ENCODE data around the gene DCDC1. TPM values are rescaled to one million over a fixed set of nuclear protein-coding genes. Genes with fewer than 3 reads are reported as not detected.

Gene DCDC1
- total RNA-seq, 1 experiment from 2014 or later = 0.22 TPM

GRCh38 chr11:31351168-31351567 lies 18.4 kb downstream of the DCDC1 start (continued):
- no peak for TF ChIP-seq ZNF121 (CRISPR knock-in tag; IDR thresholded peaks at IDR 0.05)
- no peak for TF ChIP-seq KAT7 (CRISPR knock-in tag; IDR thresholded peaks at IDR 0.05; ENCODE audit: borderline replicate concordance)
- no peak for TF ChIP-seq HMGXB4 (CRISPR knock-in tag; IDR thresholded peaks at IDR 0.05)
- no peak for TF ChIP-seq ZNF232 (CRISPR knock-in tag; IDR thresholded peaks at IDR 0.05)
- no peak for TF ChIP-seq ZNF219 (CRISPR knock-in tag; IDR thresholded peaks at IDR 0.05; ENCODE audit: borderline replicate concordance)
- TF ChIP-seq PRDM15 (CRISPR knock-in tag; IDR thresholded peaks at IDR 0.05) = no peak

- Mint-ChIP-seq H3K27me3 (ENCODE audit: low read depth) (no peaks in the 10 kb centered on the region), H3K27ac (no peak overlapping the region), H3K4me3 (no peak overlapping the region), H3K36me3 (peaks cover 2% of the 10 kb centered on the region; the same call in 1 of the 2 replicates), H3K9me3 (peaks cover 3% of the 10 kb centered on the region), H3K4me1 (peaks cover 4% of the 10 kb centered on the region)
- DNase-seq (ENCODE audit: low spot score) (peak; percentile 26), ATAC-seq (peak; percentile 78)
- TF ChIP-seq ZNF512 (CRISPR knock-in tag; IDR thresholded peaks at IDR 0.05; ENCODE audit: borderline replicate concordance) (no peak), ERG (CRISPR knock-in tag; IDR thresholded peaks at IDR 0.05) (no peak)
- TF ChIP-seq, protein P1, sequence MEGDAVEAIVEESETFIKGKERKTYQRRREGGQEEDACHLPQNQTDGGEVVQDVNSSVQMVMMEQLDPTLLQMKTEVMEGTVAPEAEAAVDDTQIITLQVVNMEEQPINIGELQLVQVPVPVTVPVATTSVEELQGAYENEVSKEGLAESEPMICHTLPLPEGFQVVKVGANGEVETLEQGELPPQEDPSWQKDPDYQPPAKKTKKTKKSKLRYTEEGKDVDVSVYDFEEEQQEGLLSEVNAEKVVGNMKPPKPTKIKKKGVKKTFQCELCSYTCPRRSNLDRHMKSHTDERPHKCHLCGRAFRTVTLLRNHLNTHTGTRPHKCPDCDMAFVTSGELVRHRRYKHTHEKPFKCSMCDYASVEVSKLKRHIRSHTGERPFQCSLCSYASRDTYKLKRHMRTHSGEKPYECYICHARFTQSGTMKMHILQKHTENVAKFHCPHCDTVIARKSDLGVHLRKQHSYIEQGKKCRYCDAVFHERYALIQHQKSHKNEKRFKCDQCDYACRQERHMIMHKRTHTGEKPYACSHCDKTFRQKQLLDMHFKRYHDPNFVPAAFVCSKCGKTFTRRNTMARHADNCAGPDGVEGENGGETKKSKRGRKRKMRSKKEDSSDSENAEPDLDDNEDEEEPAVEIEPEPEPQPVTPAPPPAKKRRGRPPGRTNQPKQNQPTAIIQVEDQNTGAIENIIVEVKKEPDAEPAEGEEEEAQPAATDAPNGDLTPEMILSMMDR (IDR thresholded peaks at IDR 0.05) = peak; percentile 40
- POLR2A ChIA-PET = no interaction called here
- CTCF ChIA-PET = interaction anchor here (0.6 to 1.5 kb wide), 17 partner anchors 8 to 835 kb away, joined by 3 to 13 read pairs (median 4); partner anchors contain the start of genes DCDC1 and DNAJC24
Observed at GRCh38 chr11:31340903-31341572, 28.5 kb downstream of the DCDC1 start.

DNA sequence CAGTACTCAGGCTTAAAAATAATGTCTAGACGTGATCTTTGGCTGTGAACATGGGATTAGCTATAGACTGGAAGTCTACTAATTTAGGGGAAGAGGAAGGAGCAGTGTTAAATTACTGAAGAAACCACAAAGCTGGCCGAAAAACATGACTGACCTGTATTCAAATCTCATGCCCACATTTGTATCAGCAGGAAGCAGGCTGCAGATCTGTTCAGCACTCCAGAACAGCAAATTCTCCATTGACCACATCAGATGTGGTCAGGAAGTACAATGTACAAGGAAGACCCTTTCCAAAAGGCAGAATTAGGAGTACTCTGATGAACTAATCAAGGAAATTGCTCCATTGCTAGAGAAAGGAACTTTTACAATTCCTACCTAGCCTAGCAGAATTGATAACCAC lies 31.7 kb downstream of the DCDC1 start:
- CTCF ChIA-PET = no interaction called here
- POLR2A ChIA-PET = no interaction called here
- Mint-ChIP-seq H3K27ac (no peak overlapping the region), H3K4me1 (peaks cover 4% of the 10 kb centered on the region), H3K27me3 (ENCODE audit: low read depth) (peaks cover 4% of the 10 kb centered on the region; the same call in 1 of the 2 replicates), H3K9me3 (peaks cover 24% of the 10 kb centered on the region), H3K36me3 (peaks cover 15% of the 10 kb centered on the region), H3K4me3 (no peak overlapping the region)
- ATAC-seq (no peak), DNase-seq (ENCODE audit: low spot score) (no peak)
- TF ChIP-seq ELF4 (CRISPR knock-in tag; IDR thresholded peaks at IDR 0.05; ENCODE audit: low read depth) (no peak), TEAD1 (CRISPR knock-in tag; IDR thresholded peaks at IDR 0.05) (no peak), FOXP4 (CRISPR knock-in tag; IDR thresholded peaks at IDR 0.05) (no peak), ATF2 (CRISPR knock-in tag; IDR thresholded peaks at IDR 0.05; ENCODE audit: borderline replicate concordance, low read depth) (no peak)

Measured in WTC11 (cell line).